Measurements from ENCODE around the gene PPIL6. TPM values are rescaled to one million over a fixed set of nuclear protein-coding genes. Genes with fewer than 3 reads are reported as not detected.

PPIL6 gene
- total and polyA plus RNA-seq, 2 donors: 1.3 to 1.4 TPM

GRCh38 chr6:109478841-109479624, 38.6 kb upstream of the PPIL6 start:
- no peak for DNase-seq (ENCODE audit: low read depth in 6 of 9, low spot score in 9 of 9)
- no peaks in the 10 kb centered on the region for H3K27me3 ChIP-seq (ENCODE audit: control insufficient read depth in 2 of 2, insufficient read depth in 1 of 2, low read length in 1 of 2)
- WGBS: 94% methylated on average over 5 of the region's 5 CpGs
- peaks cover 31 to 44% of the 10 kb centered on the region in 2 donors for H3K4me1 ChIP-seq (ENCODE audit: control insufficient read depth in 2 of 2, insufficient read depth in 2 of 2, low read length in 2 of 2)
- H3K36me3 ChIP-seq (ENCODE audit: control insufficient read depth in 2 of 2, insufficient read depth in 2 of 2, low read length in 1 of 2): peaks cover 20 to 57% of the 10 kb centered on the region in 2 donors
- H3K9me3 ChIP-seq (ENCODE audit: control insufficient read depth in 2 of 2, insufficient read depth in 1 of 2, low read length in 1 of 2): peaks cover 0 to 2% of the 10 kb centered on the region in 2 donors
- H3K27ac ChIP-seq (ENCODE audit: low read depth in 1 of 2, low read length in 1 of 2): no peak overlapping the region
- peak overlapping the region in 1 of 2 donors; percentile 0 for H3K4me3 ChIP-seq (ENCODE audit: low read length in 2 of 2)

GRCh38 chr6:109478222-109478805, 37.9 kb upstream of the PPIL6 start:
- WGBS: 97% methylated on average over 9 of the region's 9 CpGs
- no peak overlapping the region for H3K27ac ChIP-seq (ENCODE audit: low read depth in 1 of 2, low read length in 1 of 2)
- H3K36me3 ChIP-seq (ENCODE audit: control insufficient read depth in 2 of 2, insufficient read depth in 2 of 2, low read length in 1 of 2): peaks cover 25 to 65% of the 10 kb centered on the region in 2 donors
- H3K9me3 ChIP-seq (ENCODE audit: control insufficient read depth in 2 of 2, insufficient read depth in 1 of 2, low read length in 1 of 2): peaks cover 0 to 2% of the 10 kb centered on the region in 2 donors
- H3K27me3 ChIP-seq (ENCODE audit: control insufficient read depth in 2 of 2, insufficient read depth in 1 of 2, low read length in 1 of 2): no peaks in the 10 kb centered on the region
- peaks cover 31 to 44% of the 10 kb centered on the region in 2 donors for H3K4me1 ChIP-seq (ENCODE audit: control insufficient read depth in 2 of 2, insufficient read depth in 2 of 2, low read length in 2 of 2)
- H3K4me3 ChIP-seq (ENCODE audit: low read length in 2 of 2): no peak overlapping the region
- DNase-seq (ENCODE audit: low read depth in 6 of 9, low spot score in 9 of 9): no peak

GRCh38 chr6:109477725-109478124, 37.3 kb upstream of the PPIL6 start:
- Histone ChIP-seq H3K4me3 (ENCODE audit: low read length in 2 of 2) (no peak overlapping the region), H3K9me3 (ENCODE audit: control insufficient read depth in 2 of 2, insufficient read depth in 1 of 2, low read length in 1 of 2) (peaks cover 0 to 2% of the 10 kb centered on the region in 2 donors), H3K36me3 (ENCODE audit: control insufficient read depth in 2 of 2, insufficient read depth in 2 of 2, low read length in 1 of 2) (peaks cover 30 to 71% of the 10 kb centered on the region in 2 donors), H3K4me1 (ENCODE audit: control insufficient read depth in 2 of 2, insufficient read depth in 2 of 2, low read length in 2 of 2) (peaks cover 31 to 44% of the 10 kb centered on the region in 2 donors), H3K27me3 (ENCODE audit: control insufficient read depth in 2 of 2, insufficient read depth in 1 of 2, low read length in 1 of 2) (no peaks in the 10 kb centered on the region), H3K27ac (ENCODE audit: low read depth in 1 of 2, low read length in 1 of 2) (no peak overlapping the region)
- 95% methylated on average over 2 of the region's 2 CpGs for WGBS
- no peak for DNase-seq (ENCODE audit: low read depth in 6 of 9, low spot score in 9 of 9)

- Histone ChIP-seq H3K36me3 (ENCODE audit: control insufficient read depth in 2 of 2, insufficient read depth in 2 of 2, low read length in 1 of 2) (peaks cover 35 to 76% of the 10 kb centered on the region in 2 donors), H3K27ac (ENCODE audit: low read depth in 1 of 2, low read length in 1 of 2) (no peak overlapping the region), H3K9me3 (ENCODE audit: control insufficient read depth in 2 of 2, insufficient read depth in 1 of 2, low read length in 1 of 2) (peaks cover 0 to 2% of the 10 kb centered on the region in 2 donors), H3K27me3 (ENCODE audit: control insufficient read depth in 2 of 2, insufficient read depth in 1 of 2, low read length in 1 of 2) (no peaks in the 10 kb centered on the region), H3K4me1 (ENCODE audit: control insufficient read depth in 2 of 2, insufficient read depth in 2 of 2, low read length in 2 of 2) (peaks cover 29 to 40% of the 10 kb centered on the region in 2 donors), H3K4me3 (ENCODE audit: low read length in 2 of 2) (no peak overlapping the region)
- DNase-seq (ENCODE audit: low read depth in 6 of 9, low spot score in 9 of 9): no peak
- WGBS: 97% methylated on average over 2 of the region's 2 CpGs
Measured at GRCh38 chr6:109477184-109477583, 36.8 kb upstream of the PPIL6 start.

GRCh38 chr6:109475625-109476024, 35.2 kb upstream of the PPIL6 start:
- Histone ChIP-seq H3K27ac (ENCODE audit: low read depth in 1 of 2, low read length in 1 of 2) (no peak overlapping the region), H3K36me3 (ENCODE audit: control insufficient read depth in 2 of 2, insufficient read depth in 2 of 2, low read length in 1 of 2) (peaks cover 48 to 81% of the 10 kb centered on the region in 2 donors), H3K4me1 (ENCODE audit: control insufficient read depth in 2 of 2, insufficient read depth in 2 of 2, low read length in 2 of 2) (peaks cover 17 to 26% of the 10 kb centered on the region in 2 donors), H3K9me3 (ENCODE audit: control insufficient read depth in 2 of 2, insufficient read depth in 1 of 2, low read length in 1 of 2) (peaks cover 0 to 2% of the 10 kb centered on the region in 2 donors), H3K4me3 (ENCODE audit: low read length in 2 of 2) (no peak overlapping the region), H3K27me3 (ENCODE audit: control insufficient read depth in 2 of 2, insufficient read depth in 1 of 2, low read length in 1 of 2) (no peaks in the 10 kb centered on the region)
- 96% methylated on average over 2 of the region's 2 CpGs for WGBS
- no peak for DNase-seq (ENCODE audit: low read depth in 6 of 9, low spot score in 9 of 9)

- H3K4me1 ChIP-seq (ENCODE audit: control insufficient read depth in 2 of 2, insufficient read depth in 2 of 2, low read length in 2 of 2): peaks cover 11 to 23% of the 10 kb centered on the region in 2 donors
- 98% methylated on average over 4 of the region's 4 CpGs for WGBS
Measured at GRCh38 chr6:109474995-109475394, 34.6 kb upstream of the PPIL6 start.

GRCh38 chr6:109473120-109473519, 32.7 kb upstream of the PPIL6 start:
- H3K36me3 ChIP-seq (ENCODE audit: control insufficient read depth in 2 of 2, insufficient read depth in 2 of 2, low read length in 1 of 2): peaks cover 61 to 80% of the 10 kb centered on the region in 2 donors
- no peak overlapping the region for H3K27ac ChIP-seq (ENCODE audit: low read depth in 1 of 2, low read length in 1 of 2)
- H3K9me3 ChIP-seq (ENCODE audit: control insufficient read depth in 2 of 2, insufficient read depth in 1 of 2, low read length in 1 of 2): peaks cover 0 to 2% of the 10 kb centered on the region in 2 donors
- no peak overlapping the region for H3K4me3 ChIP-seq (ENCODE audit: low read length in 2 of 2)
- no peaks in the 10 kb centered on the region for H3K27me3 ChIP-seq (ENCODE audit: control insufficient read depth in 2 of 2, insufficient read depth in 1 of 2, low read length in 1 of 2)
- 98% methylated on average over 3 of the region's 3 CpGs for WGBS
- H3K4me1 ChIP-seq (ENCODE audit: control insufficient read depth in 2 of 2, insufficient read depth in 2 of 2, low read length in 2 of 2): peaks cover 11 to 17% of the 10 kb centered on the region in 2 donors
- DNase-seq (ENCODE audit: low read depth in 6 of 9, low spot score in 9 of 9): no peak

More at GRCh38 chr6:109474995-109475394, 34.6 kb upstream of the PPIL6 start:
- peaks cover 55 to 81% of the 10 kb centered on the region in 2 donors for H3K36me3 ChIP-seq (ENCODE audit: control insufficient read depth in 2 of 2, insufficient read depth in 2 of 2, low read length in 1 of 2)
- no peaks in the 10 kb centered on the region for H3K27me3 ChIP-seq (ENCODE audit: control insufficient read depth in 2 of 2, insufficient read depth in 1 of 2, low read length in 1 of 2)
- H3K4me3 ChIP-seq (ENCODE audit: low read length in 2 of 2): no peak overlapping the region
- no peak for DNase-seq (ENCODE audit: low read depth in 6 of 9, low spot score in 9 of 9)
- H3K27ac ChIP-seq (ENCODE audit: low read depth in 1 of 2, low read length in 1 of 2): no peak overlapping the region
- H3K9me3 ChIP-seq (ENCODE audit: control insufficient read depth in 2 of 2, insufficient read depth in 1 of 2, low read length in 1 of 2): peaks cover 0 to 2% of the 10 kb centered on the region in 2 donors

GRCh38 chr6:109472132-109472995, 31.9 kb upstream of the PPIL6 start:
- Histone ChIP-seq H3K36me3 (ENCODE audit: control insufficient read depth in 2 of 2, insufficient read depth in 2 of 2, low read length in 1 of 2) (peaks cover 54 to 80% of the 10 kb centered on the region in 2 donors), H3K9me3 (ENCODE audit: control insufficient read depth in 2 of 2, insufficient read depth in 1 of 2, low read length in 1 of 2) (no peaks in the 10 kb centered on the region), H3K4me3 (ENCODE audit: low read length in 2 of 2) (no peak overlapping the region), H3K4me1 (ENCODE audit: control insufficient read depth in 2 of 2, insufficient read depth in 2 of 2, low read length in 2 of 2) (peaks cover 6 to 9% of the 10 kb centered on the region in 2 donors), H3K27ac (ENCODE audit: low read depth in 1 of 2, low read length in 1 of 2) (no peak overlapping the region), H3K27me3 (ENCODE audit: control insufficient read depth in 2 of 2, insufficient read depth in 1 of 2, low read length in 1 of 2) (no peaks in the 10 kb centered on the region)
- DNase-seq (ENCODE audit: low read depth in 6 of 9, low spot score in 9 of 9): no peak
- WGBS: 97% methylated on average over 9 of the region's 9 CpGs

All from thymus (tissue), 11 donors.